ENCODE measurements around the gene NFATC2.

Gene NFATC2

DNA sequence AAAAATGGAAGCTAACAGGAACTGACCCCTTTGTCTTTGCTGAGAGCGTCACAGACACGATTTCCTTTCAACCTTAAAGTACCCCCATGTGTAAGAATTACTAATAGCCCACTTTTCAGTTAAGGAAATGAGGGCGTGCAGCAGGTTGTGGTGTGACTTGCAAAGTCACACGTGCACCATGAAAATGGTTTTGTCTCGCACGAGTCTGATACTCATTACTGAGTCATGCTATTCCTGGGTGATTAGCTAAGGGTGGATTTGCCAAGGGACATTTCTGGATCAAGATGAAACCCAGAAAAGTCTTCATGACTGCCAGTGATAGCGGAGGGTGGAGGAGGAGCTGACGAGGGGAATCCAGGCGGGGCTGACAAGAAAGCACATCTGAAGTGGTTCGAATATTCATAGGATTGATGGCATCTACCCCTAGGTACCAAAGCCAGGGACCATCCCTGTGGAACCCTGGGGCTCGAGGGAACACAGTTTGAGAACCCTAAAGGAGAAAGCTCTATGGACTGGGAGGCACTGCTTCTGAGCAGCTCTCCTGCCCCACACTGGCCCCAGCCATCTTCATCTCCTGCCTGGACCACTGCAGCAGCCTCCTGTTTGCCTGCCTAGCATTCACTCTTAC, 12.1 kb upstream of the NFATC2 start:
- Histone ChIP-seq H3K4me1 (ENCODE audit: control insufficient read depth, insufficient read depth, low read length, unreplicated experiment) (peaks cover 14% of the 10 kb centered on the region), H3K36me3 (ENCODE audit: insufficient read depth, low read length) (no peaks in the 10 kb centered on the region), H3K27me3 (ENCODE audit: insufficient read depth, low read length) (no peaks in the 10 kb centered on the region), H2AFZ (ENCODE audit: low read length, unreplicated experiment) (no peak overlapping the region), H3K27ac (ENCODE audit: low read depth, low read length) (peak overlapping the region; percentile 66), H3K4me3 (ENCODE audit: low read depth, low read length) (no peak overlapping the region), H3K79me2 (ENCODE audit: control insufficient read depth, insufficient read depth, low read length, unreplicated experiment) (no peaks in the 10 kb centered on the region)

- Histone ChIP-seq H3K27ac (ENCODE audit: low read depth, low read length) (peak overlapping the region; percentile 66), H3K4me1 (ENCODE audit: control insufficient read depth, insufficient read depth, low read length, unreplicated experiment) (peaks cover 14% of the 10 kb centered on the region), H3K27me3 (ENCODE audit: insufficient read depth, low read length) (no peaks in the 10 kb centered on the region), H2AFZ (ENCODE audit: low read length, unreplicated experiment) (no peak overlapping the region), H3K36me3 (ENCODE audit: insufficient read depth, low read length) (no peaks in the 10 kb centered on the region), H3K79me2 (ENCODE audit: control insufficient read depth, insufficient read depth, low read length, unreplicated experiment) (no peaks in the 10 kb centered on the region), H3K4me3 (ENCODE audit: low read depth, low read length) (no peak overlapping the region)
Measured at GRCh38 chr20:51553897-51554486, 11.5 kb upstream of the NFATC2 start.

DNA sequence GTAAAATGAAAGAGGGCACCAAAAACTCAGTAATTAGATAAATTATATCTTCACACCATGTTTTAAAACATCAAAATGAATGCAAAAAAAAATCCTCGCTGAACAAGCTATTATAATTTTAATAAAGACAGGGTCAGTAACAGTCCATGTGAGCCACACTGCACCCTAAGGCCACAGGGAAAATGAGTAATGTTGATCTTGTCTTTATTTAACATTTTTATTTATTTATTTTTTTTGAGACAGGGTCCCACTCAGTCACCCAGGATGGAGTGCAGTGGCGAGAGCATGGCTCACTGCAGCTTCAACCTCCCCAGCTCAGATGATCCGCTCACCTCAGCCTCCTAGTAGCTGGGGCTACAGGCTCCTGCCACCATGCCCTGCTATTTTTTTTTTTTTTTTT, 8.7 kb upstream of the NFATC2 start:
- no peak overlapping the region for H3K27ac ChIP-seq (ENCODE audit: low read depth, low read length)
- H2AFZ ChIP-seq (ENCODE audit: low read length, unreplicated experiment) = no peak overlapping the region
- H3K36me3 ChIP-seq (ENCODE audit: insufficient read depth, low read length) = no peaks in the 10 kb centered on the region
- peaks cover 14% of the 10 kb centered on the region for H3K4me1 ChIP-seq (ENCODE audit: control insufficient read depth, insufficient read depth, low read length, unreplicated experiment)
- H3K4me3 ChIP-seq (ENCODE audit: low read depth, low read length) = no peak overlapping the region
- peaks cover 9% of the 10 kb centered on the region; the same call in 1 of the 2 replicates for H3K27me3 ChIP-seq (ENCODE audit: insufficient read depth, low read length)
- H3K79me2 ChIP-seq (ENCODE audit: control insufficient read depth, insufficient read depth, low read length, unreplicated experiment) = no peaks in the 10 kb centered on the region

DNA sequence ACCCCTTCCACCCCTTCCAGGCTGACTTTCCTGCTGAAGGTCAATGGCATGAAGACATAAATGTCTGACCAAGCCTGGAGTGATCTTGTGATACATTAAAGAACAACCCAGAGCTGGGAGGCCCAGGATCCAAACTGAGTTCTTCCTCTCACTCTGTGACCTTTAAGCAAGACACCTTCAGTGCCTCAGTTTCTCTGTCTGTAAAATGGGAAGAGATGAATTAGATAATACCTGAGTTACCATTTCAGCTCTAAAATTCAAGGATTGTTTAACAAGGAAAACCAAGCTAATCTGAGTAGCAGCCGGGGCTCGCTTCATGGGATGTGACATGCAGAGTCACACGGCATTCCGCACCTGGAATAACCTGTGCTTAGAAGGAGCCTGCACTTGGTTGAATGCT, 7.0 kb upstream of the NFATC2 start:
- Histone ChIP-seq H3K4me1 (ENCODE audit: control insufficient read depth, insufficient read depth, low read length, unreplicated experiment) (peaks cover 8% of the 10 kb centered on the region), H3K27ac (ENCODE audit: low read depth, low read length) (no peak overlapping the region), H3K79me2 (ENCODE audit: control insufficient read depth, insufficient read depth, low read length, unreplicated experiment) (no peaks in the 10 kb centered on the region), H3K4me3 (ENCODE audit: low read depth, low read length) (no peak overlapping the region), H3K36me3 (ENCODE audit: insufficient read depth, low read length) (no peaks in the 10 kb centered on the region), H3K27me3 (ENCODE audit: insufficient read depth, low read length) (peaks cover 21% of the 10 kb centered on the region; the same call in 1 of the 2 replicates), H2AFZ (ENCODE audit: low read length, unreplicated experiment) (no peak overlapping the region)

DNA sequence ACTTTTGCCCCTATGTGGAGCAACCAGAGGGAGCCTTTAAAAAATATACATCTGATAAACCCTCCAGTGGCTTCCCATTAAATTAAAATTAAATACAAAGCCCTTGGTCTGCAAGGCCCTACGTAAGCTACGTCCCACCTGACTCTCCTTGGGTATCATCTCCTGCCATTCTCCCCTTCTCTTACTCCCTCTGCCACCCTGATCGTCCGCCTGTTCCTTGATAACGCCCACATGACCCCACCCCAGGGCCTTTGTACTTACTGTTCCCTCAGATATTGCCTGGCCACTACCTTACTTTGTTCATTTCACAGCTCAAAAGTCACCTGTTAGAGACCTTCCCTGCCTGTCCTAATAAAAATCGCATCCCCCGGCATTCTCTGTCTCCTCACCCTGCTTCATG, 5.4 kb upstream of the NFATC2 start:
- Histone ChIP-seq H3K4me3 (ENCODE audit: low read depth, low read length) (no peak overlapping the region), H2AFZ (ENCODE audit: low read length, unreplicated experiment) (no peak overlapping the region), H3K27ac (ENCODE audit: low read depth, low read length) (no peak overlapping the region), H3K4me1 (ENCODE audit: control insufficient read depth, insufficient read depth, low read length, unreplicated experiment) (no peaks in the 10 kb centered on the region), H3K36me3 (ENCODE audit: insufficient read depth, low read length) (no peaks in the 10 kb centered on the region), H3K27me3 (ENCODE audit: insufficient read depth, low read length) (peaks cover 32% of the 10 kb centered on the region; the same call in 1 of the 2 replicates), H3K79me2 (ENCODE audit: control insufficient read depth, insufficient read depth, low read length, unreplicated experiment) (no peaks in the 10 kb centered on the region)

DNA sequence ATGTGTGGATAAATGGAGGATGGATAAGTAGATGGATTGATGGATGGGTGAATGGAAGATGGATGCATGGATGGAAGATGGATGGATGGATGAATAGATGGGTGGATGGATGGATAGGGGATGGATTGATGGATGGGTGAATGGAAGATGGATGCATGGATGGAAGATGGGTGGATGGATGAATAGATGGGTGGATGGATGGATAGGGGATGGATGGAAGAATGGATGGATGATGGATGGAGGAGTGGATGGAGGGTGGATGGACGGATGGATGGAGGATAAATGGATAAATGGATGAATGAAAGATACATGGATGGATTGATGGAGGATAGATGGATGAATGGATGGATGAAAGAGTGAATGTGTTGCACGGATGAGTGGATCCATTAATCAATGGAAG, 3.0 kb upstream of the NFATC2 start:
- Histone ChIP-seq H3K4me3 (ENCODE audit: low read depth, low read length) (no peak overlapping the region), H2AFZ (ENCODE audit: low read length, unreplicated experiment) (no peak overlapping the region), H3K27me3 (ENCODE audit: insufficient read depth, low read length) (peaks cover 34% of the 10 kb centered on the region; the same call in 1 of the 2 replicates), H3K36me3 (ENCODE audit: insufficient read depth, low read length) (no peaks in the 10 kb centered on the region), H3K79me2 (ENCODE audit: control insufficient read depth, insufficient read depth, low read length, unreplicated experiment) (no peaks in the 10 kb centered on the region), H3K27ac (ENCODE audit: low read depth, low read length) (no peak overlapping the region), H3K4me1 (ENCODE audit: control insufficient read depth, insufficient read depth, low read length, unreplicated experiment) (no peaks in the 10 kb centered on the region)

DNA sequence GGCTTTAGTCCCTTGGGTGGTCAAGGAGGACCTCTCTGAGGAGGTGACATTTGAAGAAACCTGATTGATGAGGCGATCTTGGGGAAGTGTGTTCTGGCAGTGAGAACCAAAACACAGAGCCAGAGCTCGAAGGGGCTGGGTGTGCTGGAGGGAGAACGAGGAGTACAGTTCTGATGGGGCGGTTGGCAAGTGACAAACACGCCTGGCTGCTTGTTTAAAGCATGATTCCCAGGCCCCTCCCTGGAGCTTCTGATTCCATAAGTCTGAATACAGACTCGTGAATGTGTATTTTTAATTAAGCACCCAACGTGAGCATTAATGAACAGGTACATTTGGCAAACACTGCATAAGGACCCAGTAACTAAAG, 886 bp upstream of the NFATC2 start:
- H3K36me3 ChIP-seq (ENCODE audit: insufficient read depth, low read length) = no peaks in the 10 kb centered on the region
- H2AFZ ChIP-seq (ENCODE audit: low read length, unreplicated experiment) = no peak overlapping the region
- no peak overlapping the region for H3K27ac ChIP-seq (ENCODE audit: low read depth, low read length)
- H3K79me2 ChIP-seq (ENCODE audit: control insufficient read depth, insufficient read depth, low read length, unreplicated experiment) = no peaks in the 10 kb centered on the region
- no peaks in the 10 kb centered on the region for H3K4me1 ChIP-seq (ENCODE audit: control insufficient read depth, insufficient read depth, low read length, unreplicated experiment)
- no peak overlapping the region for H3K4me3 ChIP-seq (ENCODE audit: low read depth, low read length)
- peaks cover 34% of the 10 kb centered on the region; the same call in 1 of the 2 replicates for H3K27me3 ChIP-seq (ENCODE audit: insufficient read depth, low read length)

GRCh38 chr20:51542033-51542570, 417 bp downstream of the NFATC2 start:
- H3K36me3 ChIP-seq (ENCODE audit: insufficient read depth, low read length) = no peaks in the 10 kb centered on the region
- no peak overlapping the region for H3K4me3 ChIP-seq (ENCODE audit: low read depth, low read length)
- no peaks in the 10 kb centered on the region for H3K79me2 ChIP-seq (ENCODE audit: control insufficient read depth, insufficient read depth, low read length, unreplicated experiment)
- H2AFZ ChIP-seq (ENCODE audit: low read length, unreplicated experiment) = no peak overlapping the region
- H3K4me1 ChIP-seq (ENCODE audit: control insufficient read depth, insufficient read depth, low read length, unreplicated experiment) = no peaks in the 10 kb centered on the region
- H3K27ac ChIP-seq (ENCODE audit: low read depth, low read length) = no peak overlapping the region
- peaks cover 32% of the 10 kb centered on the region; the same call in 1 of the 2 replicates for H3K27me3 ChIP-seq (ENCODE audit: insufficient read depth, low read length)

DNA sequence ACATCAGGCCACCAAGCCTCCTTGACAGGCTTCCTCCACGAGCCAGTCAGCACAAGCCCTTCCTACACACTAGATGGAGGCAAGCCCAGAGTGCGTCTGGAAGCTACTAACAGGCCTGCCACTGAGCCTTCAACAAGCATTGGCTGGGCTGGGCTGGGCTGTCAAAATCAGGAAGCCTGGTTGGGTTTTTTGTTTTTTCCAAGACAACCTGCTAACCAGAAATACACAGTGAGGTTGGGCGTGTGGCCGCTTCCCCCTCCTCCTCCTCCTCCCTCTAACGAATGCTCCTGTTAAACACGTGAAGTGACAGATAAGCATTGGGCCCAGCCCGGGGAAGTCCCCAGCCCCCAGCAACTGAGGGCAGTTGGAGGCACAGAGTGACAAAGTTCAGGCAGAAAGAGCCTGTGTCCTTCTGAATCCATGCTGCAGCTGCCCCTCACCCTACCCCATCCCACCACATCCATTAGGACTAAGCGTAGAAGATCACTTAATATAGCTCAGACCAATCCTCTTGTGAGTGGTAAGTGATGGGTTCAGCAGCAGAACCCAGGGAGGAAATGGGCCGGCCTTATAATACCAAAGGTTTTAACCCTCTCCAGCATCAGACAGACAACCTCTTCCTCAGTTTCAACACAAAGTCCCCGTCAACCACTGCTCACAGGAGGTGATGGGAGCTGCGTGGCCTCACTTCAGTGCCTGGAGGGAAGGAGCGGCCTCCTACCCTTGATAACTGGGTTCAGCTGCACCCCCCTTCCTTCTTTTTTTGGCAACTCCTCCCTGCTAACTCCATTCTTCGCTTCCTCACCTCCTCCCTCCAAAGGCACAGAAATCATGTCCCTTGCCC, 1.1 kb downstream of the NFATC2 start:
- H3K27ac ChIP-seq (ENCODE audit: low read depth, low read length) = no peak overlapping the region

GRCh38 chr20:51540580-51540979, 1.9 kb downstream of the NFATC2 start:
- no peaks in the 10 kb centered on the region for H3K4me1 ChIP-seq (ENCODE audit: control insufficient read depth, insufficient read depth, low read length, unreplicated experiment)
- H3K4me3 ChIP-seq (ENCODE audit: low read depth, low read length) = no peak overlapping the region
- H3K27me3 ChIP-seq (ENCODE audit: insufficient read depth, low read length) = peaks cover 24% of the 10 kb centered on the region; the same call in 1 of the 2 replicates
- H3K79me2 ChIP-seq (ENCODE audit: control insufficient read depth, insufficient read depth, low read length, unreplicated experiment) = no peaks in the 10 kb centered on the region
- H3K27ac ChIP-seq (ENCODE audit: low read depth, low read length) = no peak overlapping the region
- no peaks in the 10 kb centered on the region for H3K36me3 ChIP-seq (ENCODE audit: insufficient read depth, low read length)
- no peak overlapping the region for H2AFZ ChIP-seq (ENCODE audit: low read length, unreplicated experiment)

More for the DNA sequence above, 1.1 kb downstream of the NFATC2 start:
- H2AFZ ChIP-seq (ENCODE audit: low read length, unreplicated experiment) = no peak overlapping the region
- no peaks in the 10 kb centered on the region for H3K79me2 ChIP-seq (ENCODE audit: control insufficient read depth, insufficient read depth, low read length, unreplicated experiment)
- no peaks in the 10 kb centered on the region for H3K36me3 ChIP-seq (ENCODE audit: insufficient read depth, low read length)
- peaks cover 26% of the 10 kb centered on the region; the same call in 1 of the 2 replicates for H3K27me3 ChIP-seq (ENCODE audit: insufficient read depth, low read length)
- no peak overlapping the region for H3K4me3 ChIP-seq (ENCODE audit: low read depth, low read length)
- H3K4me1 ChIP-seq (ENCODE audit: control insufficient read depth, insufficient read depth, low read length, unreplicated experiment) = no peaks in the 10 kb centered on the region

All from ACC112 (cell line).